Measurements from ENCODE around the gene MED27. TPM values are rescaled to one million over a fixed set of nuclear protein-coding genes. Genes with fewer than 3 reads are reported as not detected.

Gene MED27
- total and polyA plus RNA-seq, 8 donors = 0.87 to 21.9 (median 12.7) TPM

- peaks cover 13 to 19% (median 16%) of the 10 kb centered on the region in 4 donors for H3K9me3 ChIP-seq
- H3K36me3 ChIP-seq = no peaks in the 10 kb centered on the region
- intact Hi-C loops (cut with DNase I; ENCODE audit: low total_unique reads) = no loop called here
- H3K27me3 ChIP-seq = peaks cover 0 to 48% (median 18%) of the 10 kb centered on the region in 3 donors
- H3K4me1 ChIP-seq = peaks cover 0 to 10% (median 3%) of the 10 kb centered on the region in 4 donors
- H3K27ac ChIP-seq = no peak overlapping the region
- DNase-seq = no peak
- no peak overlapping the region for H3K4me3 ChIP-seq
- WGBS, 5 donors = 38 to 47% (median 44%) methylated on average over 14 to 15 of the region's 15 CpGs
- no peak for TF ChIP-seq POLR2AphosphoS5 (IDR thresholded peaks at IDR 0.05)
- TF ChIP-seq, protein P1, sequence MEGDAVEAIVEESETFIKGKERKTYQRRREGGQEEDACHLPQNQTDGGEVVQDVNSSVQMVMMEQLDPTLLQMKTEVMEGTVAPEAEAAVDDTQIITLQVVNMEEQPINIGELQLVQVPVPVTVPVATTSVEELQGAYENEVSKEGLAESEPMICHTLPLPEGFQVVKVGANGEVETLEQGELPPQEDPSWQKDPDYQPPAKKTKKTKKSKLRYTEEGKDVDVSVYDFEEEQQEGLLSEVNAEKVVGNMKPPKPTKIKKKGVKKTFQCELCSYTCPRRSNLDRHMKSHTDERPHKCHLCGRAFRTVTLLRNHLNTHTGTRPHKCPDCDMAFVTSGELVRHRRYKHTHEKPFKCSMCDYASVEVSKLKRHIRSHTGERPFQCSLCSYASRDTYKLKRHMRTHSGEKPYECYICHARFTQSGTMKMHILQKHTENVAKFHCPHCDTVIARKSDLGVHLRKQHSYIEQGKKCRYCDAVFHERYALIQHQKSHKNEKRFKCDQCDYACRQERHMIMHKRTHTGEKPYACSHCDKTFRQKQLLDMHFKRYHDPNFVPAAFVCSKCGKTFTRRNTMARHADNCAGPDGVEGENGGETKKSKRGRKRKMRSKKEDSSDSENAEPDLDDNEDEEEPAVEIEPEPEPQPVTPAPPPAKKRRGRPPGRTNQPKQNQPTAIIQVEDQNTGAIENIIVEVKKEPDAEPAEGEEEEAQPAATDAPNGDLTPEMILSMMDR (IDR thresholded peaks at IDR 0.05) = no peak
Measured at GRCh38 chr9:131834721-131835120, 244.9 kb downstream of the MED27 start.

GRCh38 chr9:131833906-131834305 lies 245.8 kb downstream of the MED27 start:
- 69 to 93% (median 92%) methylated on average over 2 of the region's 2 CpGs; no CpG with 5 or more reads in 1 of the 5 donors for WGBS, 5 donors
- Histone ChIP-seq H3K4me1 (peaks cover 0 to 10% (median 3%) of the 10 kb centered on the region in 4 donors), H3K4me3 (no peak overlapping the region), H3K27ac (no peak overlapping the region), H3K9me3 (peaks cover 13 to 19% (median 16%) of the 10 kb centered on the region in 4 donors), H3K27me3 (peaks cover 0 to 42% (median 18%) of the 10 kb centered on the region in 3 donors), H3K36me3 (no peaks in the 10 kb centered on the region)
- intact Hi-C loops (cut with DNase I; ENCODE audit: low total_unique reads) = no loop called here
- DNase-seq = no peak
- TF ChIP-seq EP300 (IDR thresholded peaks at IDR 0.05) (no peak), POLR2AphosphoS5 (IDR thresholded peaks at IDR 0.05) (no peak)
- TF ChIP-seq, protein P1 (IDR thresholded peaks at IDR 0.05) = no peak

- Histone ChIP-seq H3K4me1 (peaks cover 0 to 10% (median 3%) of the 10 kb centered on the region in 4 donors), H3K4me3 (no peak overlapping the region), H3K9me3 (peaks cover 13 to 19% (median 16%) of the 10 kb centered on the region in 4 donors), H3K27ac (no peak overlapping the region), H3K27me3 (peaks cover 0 to 35% (median 18%) of the 10 kb centered on the region in 3 donors), H3K36me3 (no peaks in the 10 kb centered on the region)
- TF ChIP-seq EP300 (IDR thresholded peaks at IDR 0.05) (no peak), POLR2AphosphoS5 (IDR thresholded peaks at IDR 0.05) (no peak), POLR2A (IDR thresholded peaks at IDR 0.05) (no peak)
- TF ChIP-seq, protein P1 (IDR thresholded peaks at IDR 0.05) = no peak
- WGBS, 5 donors = 54 to 67% (median 64%) methylated on average over 4 of the region's 4 CpGs
- intact Hi-C loops (cut with DNase I; ENCODE audit: low total_unique reads) = no loop called here
- DNase-seq = no peak
Measured at GRCh38 chr9:131833083-131833482, 246.6 kb downstream of the MED27 start.

DNA sequence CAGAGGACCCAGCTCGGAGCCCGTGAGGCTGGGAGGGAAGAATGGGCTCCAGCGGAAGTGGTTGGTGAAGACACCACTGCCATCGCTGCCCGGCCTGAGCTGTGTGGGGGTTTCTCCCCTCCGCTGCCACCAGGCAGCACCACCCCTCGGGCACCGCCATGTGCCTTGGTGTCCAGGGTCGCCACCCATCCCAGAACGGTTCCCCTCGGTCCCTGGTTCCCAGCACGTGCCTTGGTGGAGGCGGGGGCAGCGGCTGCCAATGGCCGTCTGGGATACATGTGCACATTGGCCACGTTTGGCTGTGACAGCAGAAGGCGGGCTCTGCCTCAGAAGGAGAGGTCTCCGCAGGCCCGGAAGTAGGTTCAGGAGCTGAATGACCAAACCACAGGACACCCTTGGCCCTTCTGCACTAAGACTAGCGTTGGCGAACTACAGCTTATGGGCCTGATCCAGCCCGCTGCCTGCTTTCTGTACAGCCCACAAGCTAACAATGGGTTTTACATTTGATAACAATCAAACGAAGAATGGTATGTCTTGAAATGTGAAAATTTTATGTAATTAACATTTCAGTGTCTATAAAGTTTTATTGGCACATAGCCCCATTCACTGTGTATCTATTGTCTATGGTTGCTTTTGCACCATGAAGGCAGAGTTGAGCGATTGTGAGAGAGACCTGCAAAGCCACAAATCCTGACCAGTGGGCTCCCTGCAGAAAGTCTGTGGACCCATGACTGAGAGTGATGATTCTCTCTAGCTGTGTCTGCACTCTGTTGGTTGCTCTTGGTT lies 248.1 kb downstream of the MED27 start:
- intact Hi-C loops (cut with DNase I; ENCODE audit: low total_unique reads) = no loop called here
- DNase-seq = no peak
- TF ChIP-seq EP300 (IDR thresholded peaks at IDR 0.05) (no peak), POLR2A (IDR thresholded peaks at IDR 0.05) (no peak), POLR2AphosphoS5 (IDR thresholded peaks at IDR 0.05) (no peak)
- TF ChIP-seq, protein P1 (IDR thresholded peaks at IDR 0.05) = no peak
- H3K4me1 ChIP-seq = peaks cover 0 to 10% (median 3%) of the 10 kb centered on the region in 4 donors
- H3K27me3 ChIP-seq = peaks cover 0 to 33% (median 15%) of the 10 kb centered on the region in 3 donors
- 85 to 91% (median 88%) methylated on average over 22 to 24 of the region's 24 CpGs for WGBS, 5 donors
- no peak overlapping the region for H3K27ac ChIP-seq
- no peak overlapping the region for H3K4me3 ChIP-seq
- H3K9me3 ChIP-seq = peaks cover 13 to 19% (median 16%) of the 10 kb centered on the region in 4 donors
- no peaks in the 10 kb centered on the region for H3K36me3 ChIP-seq
